SK-N-SH (cell line): Measurements from ENCODE around the gene SOCS2. TPM values are rescaled to one million over a fixed set of nuclear protein-coding genes. Genes with fewer than 3 reads are reported as not detected.

ENCODE experiments used
- CTCF ChIA-PET: fragments of 300-600, 350-600 bp; formaldehyde crosslinking; extraction: SDS; loops from one replicate; lab custom pipeline; 2021; lab: Yijun Ruan, JAX
- POLR2A ChIA-PET: fragments of 350-600 bp; sonication (Branson Sonifier 250); formaldehyde crosslinking; extraction: SDS; loops from one replicate; lab custom pipeline; 2020; ENCODE audit warnings: antibody characterized with exemption, inconsistent platforms; lab: Yijun Ruan, JAX
- DNase-seq: peaks from one replicate; pipeline ENCODE4 v3.0.0; 2012
- H2AFZ ChIP-seq: fragments of 200-600 bp; sonication (generic); 2 replicates; pipeline ENCODE4 v1.8.1; 2016; ENCODE audit warnings: antibody characterized with exemption, mild to moderate bottlenecking, low read depth
- H3F3A ChIP-seq: fragments of 200-600 bp; sonication (generic); replicated peaks from 2 replicates; pipeline ENCODE3; 2016; ENCODE audit warnings: antibody characterized with exemption, mild to moderate bottlenecking; ENCODE audit not compliant: insufficient read depth
- H3K27ac ChIP-seq, 2 experiments: fragments of 200-500 bp in 1 of 2; fragments of 200-600 bp in 1 of 2; sonication (Bioruptor generic) in 1 of 2; sonication (generic), shearing (Covaris generic) in 1 of 2; 2 replicates each; pipeline versions ENCODE4 v1.5.1 to v1.6.1; 2014 to 2016; ENCODE audit warnings: low read depth in 2 of 2, inconsistent platforms in 1 of 2, low read length in 1 of 2, mild to moderate bottlenecking in 1 of 2, mixed read lengths in 1 of 2
- H3K27me3 ChIP-seq: fragments of 200-600 bp; sonication (generic), shearing (Covaris generic); 2 replicates; pipeline ENCODE4 v1.6.1; 2016; ENCODE audit warnings: mixed run types; ENCODE audit not compliant: insufficient read depth
- H3K36me3 ChIP-seq, 2 experiments: fragments of 200-500 bp in 1 of 2; fragments of 200-600 bp in 1 of 2; sonication (Bioruptor generic) in 1 of 2; sonication (generic) in 1 of 2; replicated peaks in 1 of 2; 2 replicates each; pipeline versions ENCODE3 to v1.5.1; 2014 to 2016; ENCODE audit warnings: low read length in 1 of 2, mild to moderate bottlenecking in 1 of 2; ENCODE audit not compliant: insufficient read depth in 2 of 2, control insufficient read depth in 1 of 2
- H3K4me1 ChIP-seq, 2 experiments: fragments of 200-500 bp in 1 of 2; fragments of 200-600 bp in 1 of 2; sonication (Bioruptor generic) in 1 of 2; sonication (generic), shearing (Covaris generic) in 1 of 2; 2 replicates each; pipeline versions ENCODE4 v1.5.1 to v1.6.1; 2014 to 2016; ENCODE audit warnings: low read depth in 1 of 2, low read length in 1 of 2, mixed run types in 1 of 2; ENCODE audit not compliant: insufficient read depth in 2 of 2, control insufficient read depth in 1 of 2
- H3K4me2 ChIP-seq: fragments of 200-600 bp; sonication (generic), shearing (Covaris generic); 2 replicates; pipeline ENCODE4 v1.6.1; 2017; ENCODE audit warnings: mixed run types
- H3K4me3 ChIP-seq, 2 experiments: fragments of 200-500 bp in 1 of 2; fragments of 200-600 bp in 1 of 2; sonication (Bioruptor generic) in 1 of 2; sonication (generic), shearing (Covaris generic) in 1 of 2; 2 replicates each; pipeline versions ENCODE4 v1.5.1 to v1.8.1; 2014 to 2016; ENCODE audit warnings: low read depth in 2 of 2, inconsistent platforms in 1 of 2, low read length in 1 of 2, mild to moderate bottlenecking in 1 of 2, mixed read lengths in 1 of 2, moderate library complexity in 1 of 2
- H3K79me2 ChIP-seq: fragments of 200-600 bp; sonication (generic); 2 replicates; pipeline ENCODE4 v1.8.1; 2017; ENCODE audit warnings: mild to moderate bottlenecking; ENCODE audit not compliant: insufficient read depth
- H3K9ac ChIP-seq: fragments of 200-600 bp; sonication (generic); 2 replicates; pipeline ENCODE4 v1.6.1; 2017; ENCODE audit warnings: mixed run types
- H3K9me2 ChIP-seq: fragments of 200-600 bp; sonication (generic); 2 replicates; pipeline ENCODE4 v1.6.1; 2017; ENCODE audit warnings: mixed run types
- H3K9me3 ChIP-seq: fragments of 200-600 bp; sonication (generic); 2 replicates; pipeline ENCODE4 v1.6.1; 2017; ENCODE audit warnings: mixed run types, mild to moderate bottlenecking, moderate library complexity
- H4K20me1 ChIP-seq: fragments of 200-600 bp; sonication (generic); 2 replicates; pipeline ENCODE4 v1.6.1; 2017; ENCODE audit warnings: mild to moderate bottlenecking, mixed run types; ENCODE audit not compliant: insufficient read depth
- ELF1 ChIP-seq: IDR thresholded peaks from 2 replicates; pipeline ENCODE4 v1.4.0; 2012
- JUND ChIP-seq: IDR thresholded peaks from 2 replicates; pipeline ENCODE4 v1.4.0; 2012
- NFIC ChIP-seq: IDR thresholded peaks from 2 replicates; pipeline ENCODE4 v1.4.0; 2012; ENCODE audit warnings: borderline replicate concordance
- POLR2AphosphoS5 ChIP-seq: IDR thresholded peaks from 2 replicates; pipeline ENCODE4 v1.6.1; 2012; ENCODE audit warnings: low read depth, low read length
- RCOR1 ChIP-seq: fragments of 150-350 bp; IDR thresholded peaks from 2 replicates; pipeline ENCODE4 v1.6.1; 2017; ENCODE audit warnings: antibody characterized with exemption, low read length
- RFX5 ChIP-seq: IDR thresholded peaks from 2 replicates; pipeline ENCODE4 v1.6.1; 2012; ENCODE audit warnings: mild to moderate bottlenecking, improper control_type of control experiment, low read length
- RXRA ChIP-seq: IDR thresholded peaks from 2 replicates; pipeline ENCODE4 v1.4.0; 2012; ENCODE audit warnings: low read depth, mild to moderate bottlenecking, borderline replicate concordance
- USF2 ChIP-seq: fragments of 150-350 bp; IDR thresholded peaks from 2 replicates; pipeline ENCODE4 v1.6.1; 2017; ENCODE audit warnings: antibody characterized with exemption, low read length, low read depth, borderline replicate concordance
- ZBTB33 ChIP-seq: IDR thresholded peaks from 2 replicates; pipeline ENCODE4 v1.4.0; 2012; ENCODE audit warnings: low read depth, borderline replicate concordance
- WGBS: methylation state at CpG from one replicate; pipeline ENCODE4 v1.1.6; 2017; ENCODE audit warnings: low lambda C conversion rate; 5-methylcytosine and 5-hydroxymethylcytosine counted together
- polyA plus RNA-seq, 3 experiments: library from polyadenylated mRNA; depleted of rRNA; stranded (reverse); fragments of >200 nt; gene quantifications; 2 replicates each; pipeline ENCODE4 v1.2.3, GENCODE V29; 2012

SOCS2 gene
- polyA plus RNA-seq, 1 of the 3 experiments (the other 2 are of a cell fraction) = 24.1 TPM

- POLR2A ChIA-PET = no interaction called here
- Histone ChIP-seq H3K9ac (no peak overlapping the region), H3K4me1 (no peaks in the 10 kb centered on the region; a peak in 2 of 4 replicates), H3K9me3 (no peaks in the 10 kb centered on the region), H3K27me3 (no peaks in the 10 kb centered on the region), H4K20me1 (no peaks in the 10 kb centered on the region), H2AFZ (no peak overlapping the region), H3K36me3 (no peaks in the 10 kb centered on the region), H3K9me2 (no peaks in the 10 kb centered on the region), H3K27ac (no peak overlapping the region), H3F3A (no peaks in the 10 kb centered on the region), H3K79me2 (no peaks in the 10 kb centered on the region), H3K4me3 (no peak overlapping the region), H3K4me2 (no peak overlapping the region)
- WGBS = 95% methylated on average over 3 of the region's 3 CpGs
- CTCF ChIA-PET = no interaction called here
- TF ChIP-seq RXRA = no peak
- no peak for TF ChIP-seq ELF1
- no peak for TF ChIP-seq POLR2AphosphoS5
- TF ChIP-seq RCOR1 = no peak
- TF ChIP-seq JUND = no peak
- no peak for TF ChIP-seq NFIC
- TF ChIP-seq ZBTB33 = no peak
- no peak for DNase-seq
Observed at GRCh38 chr12:93599192-93599591, 26.7 kb downstream of the SOCS2 start.

- H4K20me1 ChIP-seq = no peaks in the 10 kb centered on the region
- no peaks in the 10 kb centered on the region for H3K9me3 ChIP-seq
- no peak for DNase-seq
- no peaks in the 10 kb centered on the region for H3K36me3 ChIP-seq
- 93% methylated on average over 2 of the region's 2 CpGs for WGBS
- H3K4me1 ChIP-seq = no peaks in the 10 kb centered on the region
- H3K4me3 ChIP-seq = no peak overlapping the region
- H2AFZ ChIP-seq = no peak overlapping the region
- POLR2A ChIA-PET = no interaction called here
- H3K9ac ChIP-seq = no peak overlapping the region
- no peaks in the 10 kb centered on the region for H3K27me3 ChIP-seq
- CTCF ChIA-PET = interaction anchor here (1.1 kb wide), 1 partner anchor 32 kb away, joined by 3 read pairs; no protein-coding TSS in a partner anchor
- H3K4me2 ChIP-seq = no peak overlapping the region
- H3F3A ChIP-seq = no peaks in the 10 kb centered on the region
- no peaks in the 10 kb centered on the region for H3K9me2 ChIP-seq
- TF ChIP-seq USF2 (no peak), RFX5 (no peak)
- no peak overlapping the region for H3K27ac ChIP-seq
- no peaks in the 10 kb centered on the region for H3K79me2 ChIP-seq
Observed at GRCh38 chr12:93601591-93601990, 29.1 kb downstream of the SOCS2 start.
